HepG2 (cell line): Measurements from ENCODE around the gene TRIO. TPM values are rescaled to one million over a fixed set of nuclear protein-coding genes. Genes with fewer than 3 reads are reported as not detected.

Experiments used
- FOXP4 ChIP-seq: sonication (generic); formaldehyde crosslinking; IDR thresholded peaks from 2 replicates; pipeline ENCODE4 v1.4.0; 2020; ENCODE audit warnings: missing genetic modification reagents
- MAZ ChIP-seq, 2 experiments: sonication (generic) in 1 of 2; formaldehyde crosslinking in 1 of 2; IDR thresholded peaks; 2 replicates each; pipeline versions ENCODE4 v1.5.0 to v1.6.1; 2012 to 2020; ENCODE audit warnings: low read depth in 2 of 2, mild to moderate bottlenecking in 2 of 2, borderline replicate concordance in 1 of 2, improper control_type of control experiment in 1 of 2, low read length in 1 of 2, missing genetic modification reagents in 1 of 2, moderate library complexity in 1 of 2
- MXD3 ChIP-seq: IDR thresholded peaks from 2 replicates; pipeline ENCODE4 v1.6.1; 2016; ENCODE audit warnings: mild to moderate bottlenecking, missing biosample characterization, missing genetic modification reagents
- PHF5A ChIP-seq: IDR thresholded peaks from one replicate; pipeline ENCODE4 v1.6.1; 2018; ENCODE audit warnings: low read depth, missing genetic modification reagents; ENCODE audit not compliant: unreplicated experiment
- RBM22 ChIP-seq: fragments of 200-400 bp; formaldehyde crosslinking; optimal IDR thresholded peaks from 2 replicates; pipeline ENCODE3; 2017; ENCODE audit warnings: mild to moderate bottlenecking, low read length, moderate library complexity
- ZNF24 ChIP-seq: fragments of 450-650 bp; IDR thresholded peaks from 2 replicates; pipeline ENCODE4 v1.6.1; 2017; ENCODE audit warnings: antibody characterized with exemption, mild to moderate bottlenecking
- ZNF281 ChIP-seq: sonication (generic); formaldehyde crosslinking; IDR thresholded peaks from 2 replicates; pipeline ENCODE4 v1.4.0; 2020; ENCODE audit warnings: missing genetic modification reagents, borderline replicate concordance
- ZNF768 ChIP-seq: sonication (generic); formaldehyde crosslinking; IDR thresholded peaks from 2 replicates; pipeline ENCODE4 v1.4.0; 2020; ENCODE audit warnings: missing genetic modification reagents
- ZNF878 ChIP-seq: sonication (generic); formaldehyde crosslinking; IDR thresholded peaks from 2 replicates; pipeline ENCODE4 v1.8.1; 2023; ENCODE audit warnings: mild to moderate bottlenecking, missing genetic modification reagents, moderate library complexity
- polyA plus RNA-seq, 8 experiments: library from polyadenylated mRNA; depleted of rRNA in 3 of 8; stranded (reverse) in 7 of 8; unstranded in 1 of 8; fragments of >200 nt; fragmentation: Illumina TruSeq in 4 of 8; extraction: Trizol in 4 of 8; gene quantifications; 2 replicates each; pipeline versions ENCODE4 v1.2.1 to v1.2.3, GENCODE V29; 2011 to 2016; ENCODE audit warnings: low read depth in 4 of 8, missing spikeins in 1 of 8, mixed read lengths in 1 of 8; ENCODE audit not compliant: insufficient read depth in 1 of 8
- total RNA-seq, 5 experiments: library from RNA; depleted of rRNA; stranded (reverse); fragments of >200 nt; fragmentation: Illumina TruSeq; extraction: Trizol; gene quantifications; 2 replicates each; pipeline ENCODE4 v1.2.3, GENCODE V29; 2016; ENCODE audit warnings: low read depth in 1 of 5

The TRIO gene
- total and polyA plus RNA-seq, 2 of the 13 experiments (the other 11 are each of a cell fraction or from before 2014, with no cell fraction given): 45.2 to 45.9 TPM

GRCh38 chr5:14120176-14120575 lies 23.0 kb upstream of the TRIO start (continued):
- TF ChIP-seq FOXP4 (CRISPR knock-in tag): no peak
- no peak for TF ChIP-seq ZNF768
- TF ChIP-seq RBM22: no peak
- no peak for TF ChIP-seq ZNF878 (CRISPR knock-in tag)
- no peak for TF ChIP-seq MXD3 (CRISPR knock-in tag)
- no peak for TF ChIP-seq MAZ (IDR thresholded peaks at IDR 0.05; ENCODE audit: borderline replicate concordance, low read depth, low read length)
- TF ChIP-seq MAZ (CRISPR knock-in tag; IDR thresholded peaks at IDR 0.05; ENCODE audit: low read depth): no peak
- no peak for TF ChIP-seq ZNF24
- TF ChIP-seq PHF5A: no peak
- no peak for TF ChIP-seq ZNF281 (CRISPR knock-in tag)
- TF ChIP-seq, all 625 proteins: peak for 0
